ENCODE measurements around the gene ILF3.

The ILF3 gene

GRCh38 chr19:10653732-10654609 lies at the start of gene ILF3:
Gene ILF3, plus strand, starts transcription at chr19:10654346. Its CDS starts 16,260 bp downstream, at chr19:10670606.
- DNase-seq = peak; percentile 99

- DNase-seq = no peak
These were observed 49.6 kb upstream of the ILF3 start for GRCh38 chr19:10604460-10604980.

GRCh38 chr19:10611907-10612306 lies 42.2 kb upstream of the ILF3 start:
- DNase-seq = no peak

GRCh38 chr19:10612499-10613119 lies 41.5 kb upstream of the ILF3 start:
- DNase-seq = no peak

- DNase-seq = no peak
These were observed 38.6 kb upstream of the ILF3 start for GRCh38 chr19:10615429-10616023.

GRCh38 chr19:10617409-10618121 lies 36.6 kb upstream of the ILF3 start:
- no peak for DNase-seq

GRCh38 chr19:10618846-10619245 lies 35.3 kb upstream of the ILF3 start:
- no peak for DNase-seq

GRCh38 chr19:10620786-10621185 lies 33.4 kb upstream of the ILF3 start:
- DNase-seq = no peak

GRCh38 chr19:10621966-10622365 lies 32.2 kb upstream of the ILF3 start:
- DNase-seq = no peak

- no peak for DNase-seq
These were observed 29.6 kb upstream of the ILF3 start for GRCh38 chr19:10624585-10624984.

GRCh38 chr19:10625003-10625761 lies 29.0 kb upstream of the ILF3 start, which contains the start of gene SLC44A2:
Gene SLC44A2, plus strand, starts transcription at chr19:10625553. Its CDS starts 81 bp downstream, at chr19:10625634.
- DNase-seq = no peak

GRCh38 chr19:10625762-10626138 lies 28.4 kb upstream of the ILF3 start:
- no peak for DNase-seq

GRCh38 chr19:10631874-10632273 lies 22.3 kb upstream of the ILF3 start:
- DNase-seq = no peak

- DNase-seq = no peak
These were observed 19.7 kb upstream of the ILF3 start for GRCh38 chr19:10634430-10634829.

- DNase-seq = no peak
These were observed 19.2 kb upstream of the ILF3 start for GRCh38 chr19:10634963-10635362.

GRCh38 chr19:10636304-10636972 lies 17.7 kb upstream of the ILF3 start:
- DNase-seq = no peak

GRCh38 chr19:10637894-10638293 lies 16.3 kb upstream of the ILF3 start:
- no peak for DNase-seq

- no peak for DNase-seq
These were observed 14.3 kb upstream of the ILF3 start for GRCh38 chr19:10639836-10640235.

- DNase-seq = no peak
These were observed 13.8 kb upstream of the ILF3 start for GRCh38 chr19:10640361-10640760.

GRCh38 chr19:10641248-10641647 lies 12.9 kb upstream of the ILF3 start:
- DNase-seq = no peak

GRCh38 chr19:10642473-10643171 lies 11.5 kb upstream of the ILF3 start:
- no peak for DNase-seq

All from NCI-H1694 treated with DMSO at 0.1 percent for 48 hours (cell line).